ENCODE data around the gene PTHLH. TPM values are rescaled to one million over a fixed set of nuclear protein-coding genes. Genes with fewer than 3 reads are reported as not detected.

The PTHLH gene
- total and polyA plus RNA-seq, 2 experiments from 2014 or later, result 3.1 to 4.5 TPM

DNA sequence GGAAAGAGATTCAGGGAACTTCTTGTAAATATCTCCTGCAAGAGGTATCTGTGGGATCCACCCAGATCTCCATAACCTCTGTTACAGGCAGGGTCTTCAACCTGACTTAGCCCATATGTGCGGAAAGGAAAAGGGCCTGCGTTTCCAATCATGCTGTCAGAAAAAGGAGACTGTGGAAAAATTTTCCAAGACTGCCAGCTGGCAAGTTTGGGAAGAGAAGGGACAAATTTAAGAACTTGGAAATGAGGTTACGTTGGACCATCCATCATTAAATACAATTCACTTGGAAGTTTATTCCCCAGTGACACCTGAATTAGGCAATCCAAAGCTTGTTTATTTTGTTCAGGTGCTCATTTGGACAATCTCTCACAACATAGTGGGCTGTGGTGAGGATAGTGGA is 13.9 kb downstream of the PTHLH start:
- Histone ChIP-seq H3K4me2 (no peak overlapping the region), H3K4me1 (ENCODE audit: insufficient read depth) (no peaks in the 10 kb centered on the region), H4K20me1 (ENCODE audit: insufficient read depth, poor library complexity, severe bottlenecking) (no peaks in the 10 kb centered on the region), H3K9me2 (replicated peaks; ENCODE audit: insufficient read depth) (no peaks in the 10 kb centered on the region), H3K79me2 (no peaks in the 10 kb centered on the region), H2AFZ (no peak overlapping the region), H3K27me3 (peaks cover 8% of the 10 kb centered on the region), H3K36me3 (replicated peaks; ENCODE audit: insufficient read depth, low read depth) (no peaks in the 10 kb centered on the region), H3K4me3 (no peak overlapping the region), H3K27ac (no peak overlapping the region), H3K9me3 (ENCODE audit: low read depth) (no peaks in the 10 kb centered on the region)
- TF ChIP-seq EZH2phosphoT487 (IDR thresholded peaks at IDR 0.05; ENCODE audit: low read depth, severe bottlenecking, unreplicated experiment) (no peak), EZH2 (IDR thresholded peaks at IDR 0.05; ENCODE audit: borderline replicate concordance) (no peak)
- TF ChIP-seq, protein P1, sequence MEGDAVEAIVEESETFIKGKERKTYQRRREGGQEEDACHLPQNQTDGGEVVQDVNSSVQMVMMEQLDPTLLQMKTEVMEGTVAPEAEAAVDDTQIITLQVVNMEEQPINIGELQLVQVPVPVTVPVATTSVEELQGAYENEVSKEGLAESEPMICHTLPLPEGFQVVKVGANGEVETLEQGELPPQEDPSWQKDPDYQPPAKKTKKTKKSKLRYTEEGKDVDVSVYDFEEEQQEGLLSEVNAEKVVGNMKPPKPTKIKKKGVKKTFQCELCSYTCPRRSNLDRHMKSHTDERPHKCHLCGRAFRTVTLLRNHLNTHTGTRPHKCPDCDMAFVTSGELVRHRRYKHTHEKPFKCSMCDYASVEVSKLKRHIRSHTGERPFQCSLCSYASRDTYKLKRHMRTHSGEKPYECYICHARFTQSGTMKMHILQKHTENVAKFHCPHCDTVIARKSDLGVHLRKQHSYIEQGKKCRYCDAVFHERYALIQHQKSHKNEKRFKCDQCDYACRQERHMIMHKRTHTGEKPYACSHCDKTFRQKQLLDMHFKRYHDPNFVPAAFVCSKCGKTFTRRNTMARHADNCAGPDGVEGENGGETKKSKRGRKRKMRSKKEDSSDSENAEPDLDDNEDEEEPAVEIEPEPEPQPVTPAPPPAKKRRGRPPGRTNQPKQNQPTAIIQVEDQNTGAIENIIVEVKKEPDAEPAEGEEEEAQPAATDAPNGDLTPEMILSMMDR (IDR thresholded peaks at IDR 0.05; ENCODE audit: poor library complexity), result no peak
- no peak for DNase-seq (ENCODE audit: low spot score)
- 98% methylated on average over 3 of the region's 3 CpGs for WGBS (ENCODE audit: low lambda C conversion rate, missing lambda C conversion rate)

DNA sequence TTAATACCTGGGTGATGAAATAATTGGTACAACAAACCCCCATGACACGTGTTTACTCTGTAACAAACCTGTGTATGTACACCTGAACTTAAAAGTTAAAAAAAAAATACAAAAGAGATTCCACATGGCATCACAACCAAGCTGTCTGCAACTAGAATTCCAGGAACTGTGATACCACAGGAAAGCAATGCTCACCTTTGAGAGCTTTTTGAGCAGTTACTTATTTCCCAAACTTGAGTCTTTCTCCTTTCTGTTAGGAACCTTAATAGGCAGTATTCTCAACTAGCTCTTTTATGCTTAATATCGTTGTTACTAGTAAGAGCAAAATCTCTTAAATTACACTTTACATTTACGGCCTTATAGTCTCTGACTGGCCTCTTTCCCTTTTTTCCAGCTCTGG is 15.2 kb downstream of the PTHLH start:
- H3K27me3 ChIP-seq, result peaks cover 8% of the 10 kb centered on the region
- H3K9me2 ChIP-seq (replicated peaks; ENCODE audit: insufficient read depth), result no peaks in the 10 kb centered on the region
- H4K20me1 ChIP-seq (ENCODE audit: insufficient read depth, poor library complexity, severe bottlenecking), result no peaks in the 10 kb centered on the region
- H3K4me1 ChIP-seq (ENCODE audit: insufficient read depth), result no peaks in the 10 kb centered on the region
- no peaks in the 10 kb centered on the region for H3K36me3 ChIP-seq (replicated peaks; ENCODE audit: insufficient read depth, low read depth)
- no peak overlapping the region for H2AFZ ChIP-seq
- H3K4me3 ChIP-seq, result no peak overlapping the region
- WGBS (ENCODE audit: low lambda C conversion rate, missing lambda C conversion rate), result 72% methylated on average over 3 of the region's 3 CpGs
- H3K9me3 ChIP-seq (ENCODE audit: low read depth), result no peaks in the 10 kb centered on the region
- H3K27ac ChIP-seq, result no peak overlapping the region
- no peak for DNase-seq (ENCODE audit: low spot score)
- TF ChIP-seq EZH2 (IDR thresholded peaks at IDR 0.05; ENCODE audit: borderline replicate concordance), result no peak
- TF ChIP-seq, protein P1 (IDR thresholded peaks at IDR 0.05; ENCODE audit: poor library complexity), result no peak
- TF ChIP-seq EZH2phosphoT487 (IDR thresholded peaks at IDR 0.05; ENCODE audit: low read depth, severe bottlenecking, unreplicated experiment), result no peak
- H3K4me2 ChIP-seq, result no peak overlapping the region
- no peaks in the 10 kb centered on the region for H3K79me2 ChIP-seq

DNA sequence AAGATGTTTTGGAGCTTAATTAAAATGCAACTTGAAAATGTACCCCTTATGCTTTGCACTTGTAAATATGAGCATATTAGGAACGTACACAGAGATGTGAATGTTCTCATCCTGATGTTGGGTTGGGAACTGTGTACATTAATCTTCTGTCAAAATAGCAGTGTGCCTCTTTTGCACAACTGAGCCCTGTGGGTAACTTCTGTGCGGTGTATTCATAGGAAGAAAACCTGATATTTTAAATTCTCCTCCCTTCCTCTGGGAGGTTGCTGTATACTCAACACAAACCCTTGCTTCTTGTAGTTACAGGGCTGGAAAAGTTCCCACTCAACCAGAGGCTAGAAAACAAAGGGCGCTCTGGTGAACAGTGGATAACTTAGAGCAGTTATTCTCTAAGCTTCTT is 18.7 kb downstream of the PTHLH start:
- H4K20me1 ChIP-seq (ENCODE audit: insufficient read depth, poor library complexity, severe bottlenecking), result no peaks in the 10 kb centered on the region
- peaks cover 3% of the 10 kb centered on the region for H3K27me3 ChIP-seq
- no peak overlapping the region for H3K4me3 ChIP-seq
- H3K9me3 ChIP-seq (ENCODE audit: low read depth), result no peaks in the 10 kb centered on the region
- no peaks in the 10 kb centered on the region for H3K4me1 ChIP-seq (ENCODE audit: insufficient read depth)
- H2AFZ ChIP-seq, result no peak overlapping the region
- TF ChIP-seq, protein P1 (IDR thresholded peaks at IDR 0.05; ENCODE audit: poor library complexity), result no peak
- TF ChIP-seq EZH2phosphoT487 (IDR thresholded peaks at IDR 0.05; ENCODE audit: low read depth, severe bottlenecking, unreplicated experiment), result no peak
- no peak for TF ChIP-seq EZH2 (IDR thresholded peaks at IDR 0.05; ENCODE audit: borderline replicate concordance)
- H3K79me2 ChIP-seq, result no peaks in the 10 kb centered on the region
- H3K27ac ChIP-seq, result no peak overlapping the region
- H3K36me3 ChIP-seq (replicated peaks; ENCODE audit: insufficient read depth, low read depth), result no peaks in the 10 kb centered on the region
- H3K9me2 ChIP-seq (replicated peaks; ENCODE audit: insufficient read depth), result no peaks in the 10 kb centered on the region
- 92% methylated on average over 3 of the region's 3 CpGs for WGBS (ENCODE audit: low lambda C conversion rate, missing lambda C conversion rate)
- no peak for DNase-seq (ENCODE audit: low spot score)
- no peak overlapping the region for H3K4me2 ChIP-seq

DNA sequence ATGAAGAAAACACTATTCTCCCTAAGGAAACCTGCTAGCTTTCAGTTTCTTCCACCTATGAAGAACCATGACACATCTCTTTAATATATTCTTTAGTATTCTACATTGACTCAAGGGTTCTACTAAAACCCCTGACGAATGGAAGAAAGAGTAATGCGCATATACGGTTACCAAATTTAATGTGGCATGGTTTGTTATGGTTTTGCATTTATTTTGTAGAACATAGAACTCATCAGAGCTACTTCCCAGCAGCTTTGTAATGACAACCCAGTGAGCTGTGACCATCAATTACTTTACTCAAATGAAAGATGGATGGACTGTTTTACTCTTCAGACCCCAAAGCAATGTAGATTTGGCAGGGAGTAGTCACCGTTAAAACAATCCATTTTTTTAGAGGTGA is 19.2 kb downstream of the PTHLH start:
- TF ChIP-seq, protein P1 (IDR thresholded peaks at IDR 0.05; ENCODE audit: poor library complexity), result no peak
- TF ChIP-seq EZH2phosphoT487 (IDR thresholded peaks at IDR 0.05; ENCODE audit: low read depth, severe bottlenecking, unreplicated experiment) (no peak), EZH2 (IDR thresholded peaks at IDR 0.05; ENCODE audit: borderline replicate concordance) (no peak)
- Histone ChIP-seq H3K36me3 (replicated peaks; ENCODE audit: insufficient read depth, low read depth) (no peaks in the 10 kb centered on the region), H3K9me3 (ENCODE audit: low read depth) (no peaks in the 10 kb centered on the region), H3K9me2 (replicated peaks; ENCODE audit: insufficient read depth) (no peaks in the 10 kb centered on the region), H3K27me3 (peaks cover 3% of the 10 kb centered on the region), H4K20me1 (ENCODE audit: insufficient read depth, poor library complexity, severe bottlenecking) (no peaks in the 10 kb centered on the region), H3K4me3 (no peak overlapping the region), H3K4me2 (no peak overlapping the region), H3K4me1 (ENCODE audit: insufficient read depth) (no peaks in the 10 kb centered on the region), H3K27ac (no peak overlapping the region), H3K79me2 (no peaks in the 10 kb centered on the region), H2AFZ (no peak overlapping the region)
- no peak for DNase-seq (ENCODE audit: low spot score)
- 87% methylated on average over 4 of the region's 4 CpGs for WGBS (ENCODE audit: low lambda C conversion rate, missing lambda C conversion rate)
